Stimulated activated CD8-positive, alpha-beta memory T cell treated with anti-CD3 and anti-CD28 coated beads, Interleukin-7, amount 100 ng/mL, for 4 hours (primary cell): ENCODE results near the gene TLR7.

Experiments
- DNase-seq, 2 donors: peaks; one replicate each; pipeline ENCODE4 v3.0.0-alpha.2; 2020; ENCODE audit warnings: low read depth in 2 of 2

TLR7 gene

GRCh38 chrX:12891171-12891570 is 24.3 kb downstream of the TLR7 start:
- no peak for DNase-seq

- no peak for DNase-seq
These were observed 25.1 kb downstream of the TLR7 start for GRCh38 chrX:12891915-12892506.

GRCh38 chrX:12892716-12893115 is 25.8 kb downstream of the TLR7 start:
- DNase-seq: no peak

- peak in 1 of 2 donors; percentile 10 for DNase-seq
These were observed 27.5 kb downstream of the TLR7 start for GRCh38 chrX:12894074-12895030.

- DNase-seq: no peak
These were observed 29.0 kb downstream of the TLR7 start for GRCh38 chrX:12895866-12896265.

- DNase-seq: no peak
These were observed 30.1 kb downstream of the TLR7 start for GRCh38 chrX:12896935-12897334.

- no peak for DNase-seq
These were observed 31.2 kb downstream of the TLR7 start for GRCh38 chrX:12898073-12898472.

GRCh38 chrX:12899506-12899905 is 32.6 kb downstream of the TLR7 start:
- no peak for DNase-seq

- DNase-seq: peak; percentile 27 to 42
These were observed 34.6 kb downstream of the TLR7 start for GRCh38 chrX:12901486-12901885.

GRCh38 chrX:12903646-12904045 is 36.8 kb downstream of the TLR7 start:
- DNase-seq: no peak

- DNase-seq: no peak
These were observed 39.3 kb downstream of the TLR7 start, which contains the start of gene TLR8 for GRCh38 chrX:12906046-12906761. TLR8 (plus strand) TSS chrX:12906620; CDS start chrX:12906707, 87 bp downstream.

GRCh38 chrX:12910423-12911121 is 43.7 kb downstream of the TLR7 start:
- DNase-seq: no peak

- DNase-seq: no peak
These were observed 44.2 kb downstream of the TLR7 start for GRCh38 chrX:12911122-12911470.

- DNase-seq: no peak
These were observed 46.1 kb downstream of the TLR7 start for GRCh38 chrX:12912791-12913482.

GRCh38 chrX:12917753-12918152 is 50.9 kb downstream of the TLR7 start:
- no peak for DNase-seq

- no peak for DNase-seq
These were observed 52.2 kb downstream of the TLR7 start for GRCh38 chrX:12919051-12919450.

GRCh38 chrX:12919620-12920019 is 52.7 kb downstream of the TLR7 start:
- DNase-seq: no peak

GRCh38 chrX:12920990-12921389 is 54.1 kb downstream of the TLR7 start:
- DNase-seq: no peak

GRCh38 chrX:12921886-12922598 is 55.2 kb downstream of the TLR7 start:
- no peak for DNase-seq

GRCh38 chrX:12922599-12922919 is 55.7 kb downstream of the TLR7 start:
- DNase-seq: no peak

- DNase-seq: no peak
These were observed 62.8 kb downstream of the TLR7 start for GRCh38 chrX:12929701-12930100.
